GM23338 (cell line): ENCODE results near the gene SLA2. TPM values are rescaled to one million over a fixed set of nuclear protein-coding genes. Genes with fewer than 3 reads are reported as not detected.

Experiments used
- ETS1 ChIP-seq: IDR thresholded peaks from 2 replicates; pipeline ENCODE4 v1.6.1; 2016; ENCODE audit warnings: antibody characterized with exemption
- EZH2 ChIP-seq: fragments of 200-600 bp; sonication (generic); IDR thresholded peaks from one replicate; pipeline ENCODE4 v1.8.0; 2017; ENCODE audit warnings: antibody characterized with exemption, mild to moderate bottlenecking, low read depth; ENCODE audit not compliant: unreplicated experiment
- EZH2phosphoT487 ChIP-seq: fragments of 200-600 bp; sonication (generic); IDR thresholded peaks from one replicate; pipeline ENCODE4 v1.8.1; 2018; ENCODE audit warnings: antibody characterized with exemption; ENCODE audit not compliant: unreplicated experiment
- JUNB ChIP-seq: IDR thresholded peaks from one replicate; pipeline ENCODE4 v1.6.1; 2016; ENCODE audit warnings: antibody characterized with exemption; ENCODE audit not compliant: unreplicated experiment
- POLR2AphosphoS5 ChIP-seq: IDR thresholded peaks from 2 replicates; pipeline ENCODE4 v1.6.1; 2016; ENCODE audit warnings: antibody characterized with exemption, low read depth
- ZNF114 ChIP-seq: fragments of 250-450 bp; sonication (Bioruptor Pico); IDR thresholded peaks from 2 replicates; pipeline ENCODE4 v1.5.0; 2020; ENCODE audit warnings: mild to moderate bottlenecking, moderate library complexity
- ZNF331 ChIP-seq: fragments of 250-450 bp; sonication (Bioruptor Pico); IDR thresholded peaks from 2 replicates; pipeline ENCODE4 v1.5.0; 2020; ENCODE audit warnings: low read depth, mild to moderate bottlenecking, moderate library complexity
- ZNF462 ChIP-seq: fragments of 250-450 bp; sonication (Bioruptor Pico); IDR thresholded peaks from 2 replicates; pipeline ENCODE4 v1.5.0; 2020; ENCODE audit warnings: mild to moderate bottlenecking, moderate library complexity
- polyA plus RNA-seq: library from polyadenylated mRNA; unstranded; fragments of >200 nt; fragmentation: Nextera tagmentation; extraction: Ambion mirVana; gene quantifications from 2 replicates; pipeline ENCODE4 v1.2.1, GENCODE V29; 2016
- total RNA-seq: library from RNA; depleted of rRNA; stranded (reverse); fragments of >200 nt; shearing (Covaris generic); gene quantifications from 2 replicates; pipeline ENCODE4 v1.2.3, GENCODE V29; 2014
- TF ChIP-seq, protein P1 (sequence below): IDR thresholded peaks from one replicate; pipeline ENCODE4 v1.6.1; 2018; ENCODE audit warnings: antibody characterized with exemption; ENCODE audit not compliant: unreplicated experiment

The SLA2 gene
- total and polyA plus RNA-seq, 2 experiments from 2014 or later = 0.18 TPM; not detected in 1

DNA sequence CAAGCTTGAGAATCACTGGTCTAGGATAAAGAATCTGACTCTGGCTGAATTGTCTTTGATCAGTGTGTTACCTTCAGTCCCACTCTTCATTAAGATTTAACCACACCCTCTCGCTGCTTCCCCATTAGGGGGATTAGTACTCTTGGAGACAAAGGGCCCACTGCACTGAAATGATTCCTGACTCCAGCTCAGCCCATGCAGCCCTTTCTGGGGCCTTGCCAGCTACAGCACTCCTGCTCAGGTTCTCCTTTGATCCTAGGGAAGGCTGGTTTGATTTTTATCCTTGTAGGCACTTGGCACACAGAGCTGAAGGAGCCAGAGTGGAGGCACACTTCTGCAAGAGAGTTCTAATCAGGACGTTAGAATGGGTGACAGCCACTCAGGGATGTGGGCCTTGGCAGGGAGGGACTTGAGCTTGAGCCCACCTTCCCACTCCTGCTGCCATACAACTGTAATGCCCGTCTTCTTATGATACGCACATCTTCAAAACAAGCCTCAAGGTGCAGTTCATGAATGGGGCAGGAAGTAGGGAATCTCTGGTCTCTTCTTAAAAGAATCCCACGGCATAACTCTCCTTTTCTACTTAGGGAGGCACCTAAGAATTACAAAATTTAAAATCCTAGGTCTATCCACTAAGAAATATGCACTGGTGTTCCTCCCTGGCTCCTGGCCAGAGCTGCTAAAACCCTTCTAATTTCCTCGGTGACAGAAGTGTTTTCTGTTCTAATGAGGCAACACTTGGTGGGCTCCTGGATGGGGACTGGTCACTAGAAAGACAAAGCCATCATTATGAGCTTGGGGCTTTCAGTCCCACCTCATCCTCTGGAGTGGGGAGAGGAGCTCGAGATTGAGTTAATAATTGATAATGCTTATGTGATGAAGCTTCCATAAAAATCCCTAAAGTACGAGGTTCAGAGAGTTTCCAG is 1.5 kb upstream of the SLA2 start (continued):
- TF ChIP-seq ZNF462 (CRISPR knock-in tag) (no peak), ZNF331 (CRISPR knock-in tag) (no peak), EZH2phosphoT487 (no peak), EZH2 (no peak), ETS1 (no peak), JUNB (no peak), POLR2AphosphoS5 (no peak), ZNF114 (CRISPR knock-in tag) (no peak)
- TF ChIP-seq, protein P1, sequence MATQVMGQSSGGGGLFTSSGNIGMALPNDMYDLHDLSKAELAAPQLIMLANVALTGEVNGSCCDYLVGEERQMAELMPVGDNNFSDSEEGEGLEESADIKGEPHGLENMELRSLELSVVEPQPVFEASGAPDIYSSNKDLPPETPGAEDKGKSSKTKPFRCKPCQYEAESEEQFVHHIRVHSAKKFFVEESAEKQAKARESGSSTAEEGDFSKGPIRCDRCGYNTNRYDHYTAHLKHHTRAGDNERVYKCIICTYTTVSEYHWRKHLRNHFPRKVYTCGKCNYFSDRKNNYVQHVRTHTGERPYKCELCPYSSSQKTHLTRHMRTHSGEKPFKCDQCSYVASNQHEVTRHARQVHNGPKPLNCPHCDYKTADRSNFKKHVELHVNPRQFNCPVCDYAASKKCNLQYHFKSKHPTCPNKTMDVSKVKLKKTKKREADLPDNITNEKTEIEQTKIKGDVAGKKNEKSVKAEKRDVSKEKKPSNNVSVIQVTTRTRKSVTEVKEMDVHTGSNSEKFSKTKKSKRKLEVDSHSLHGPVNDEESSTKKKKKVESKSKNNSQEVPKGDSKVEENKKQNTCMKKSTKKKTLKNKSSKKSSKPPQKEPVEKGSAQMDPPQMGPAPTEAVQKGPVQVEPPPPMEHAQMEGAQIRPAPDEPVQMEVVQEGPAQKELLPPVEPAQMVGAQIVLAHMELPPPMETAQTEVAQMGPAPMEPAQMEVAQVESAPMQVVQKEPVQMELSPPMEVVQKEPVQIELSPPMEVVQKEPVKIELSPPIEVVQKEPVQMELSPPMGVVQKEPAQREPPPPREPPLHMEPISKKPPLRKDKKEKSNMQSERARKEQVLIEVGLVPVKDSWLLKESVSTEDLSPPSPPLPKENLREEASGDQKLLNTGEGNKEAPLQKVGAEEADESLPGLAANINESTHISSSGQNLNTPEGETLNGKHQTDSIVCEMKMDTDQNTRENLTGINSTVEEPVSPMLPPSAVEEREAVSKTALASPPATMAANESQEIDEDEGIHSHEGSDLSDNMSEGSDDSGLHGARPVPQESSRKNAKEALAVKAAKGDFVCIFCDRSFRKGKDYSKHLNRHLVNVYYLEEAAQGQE = no peak
